ENCODE measurements around the gene MRPL20. TPM values are rescaled to one million over a fixed set of nuclear protein-coding genes. Genes with fewer than 3 reads are reported as not detected.
A peak's percentile ranks its signal among the peaks of the same experiment; 100 is the strongest.

The MRPL20 gene
- total RNA-seq, 1 experiment from 2014 or later = 110 TPM

- CTCF ChIA-PET = no interaction called here
- H3K9me3 Mint-ChIP-seq (ENCODE audit: unreplicated experiment) = no peaks in the 10 kb centered on the region
Observed at GRCh38 chr1:1358433-1359271, 48.4 kb downstream of the MRPL20 start, which contains the start of gene MXRA8. MXRA8 (minus strand) TSS chr1:1358555; CDS start chr1:1358504, 51 bp downstream.

DNA sequence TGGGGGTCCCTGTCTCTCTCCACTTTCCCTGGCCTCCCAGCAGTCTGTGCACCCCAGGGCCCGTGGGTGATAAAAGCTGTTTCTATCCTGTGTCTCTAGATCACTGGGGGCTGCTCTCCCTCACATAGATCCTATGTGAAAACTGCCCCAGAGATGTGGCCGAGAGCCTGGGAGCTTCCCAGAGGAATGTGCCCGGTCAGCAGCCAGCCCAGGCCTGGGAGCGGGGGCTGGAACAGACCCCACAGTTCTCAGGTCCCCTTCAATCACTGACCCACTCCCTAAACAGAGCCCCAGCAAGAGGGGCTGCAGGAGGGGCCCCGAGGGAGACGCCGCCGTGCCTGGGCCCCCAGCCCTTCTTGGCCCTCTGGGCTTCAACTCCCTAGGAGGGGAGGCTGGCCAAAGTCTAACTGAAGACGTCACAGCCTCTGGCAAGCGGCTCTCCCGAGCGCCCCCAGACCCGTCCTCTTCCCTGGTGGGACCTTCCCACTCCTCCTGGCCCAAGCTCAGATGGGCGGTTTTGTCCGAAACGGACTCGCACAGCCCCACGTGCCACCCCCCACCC, 49.1 kb downstream of the MRPL20 start:
- H3K4me1 Mint-ChIP-seq (ENCODE audit: low read depth, unreplicated experiment) = peaks cover 8% of the 10 kb centered on the region
- H3K4me1 ChIP-seq = peaks cover 32% of the 10 kb centered on the region

More at GRCh38 chr1:1358433-1359271, 48.4 kb downstream of the MRPL20 start, which contains the start of gene MXRA8:
- peaks cover 29% of the 10 kb centered on the region for H3K4me1 ChIP-seq
- H3K27me3 ChIP-seq (replicated peaks; ENCODE audit: control insufficient read depth, insufficient read depth, low read length) = no peaks in the 10 kb centered on the region
- no peak for DNase-seq
- peaks cover 8% of the 10 kb centered on the region for H3K4me1 Mint-ChIP-seq (ENCODE audit: low read depth, unreplicated experiment)
- no peaks in the 10 kb centered on the region for H3K9me3 ChIP-seq
- H3K36me3 Mint-ChIP-seq (ENCODE audit: insufficient read depth, unreplicated experiment) = peaks cover 19% of the 10 kb centered on the region
- H3K36me3 ChIP-seq (ENCODE audit: control insufficient read depth, insufficient read depth, low read length) = no peaks in the 10 kb centered on the region
- intact Hi-C loops (cut with micrococcal nuclease; ENCODE audit: unreplicated experiment) = no loop called here
- H3K27me3 Mint-ChIP-seq (ENCODE audit: insufficient read depth, unreplicated experiment) = no peaks in the 10 kb centered on the region
- BruUV-seq (replicated peaks) = no TSS peak
- TF ChIP-seq, protein P1, sequence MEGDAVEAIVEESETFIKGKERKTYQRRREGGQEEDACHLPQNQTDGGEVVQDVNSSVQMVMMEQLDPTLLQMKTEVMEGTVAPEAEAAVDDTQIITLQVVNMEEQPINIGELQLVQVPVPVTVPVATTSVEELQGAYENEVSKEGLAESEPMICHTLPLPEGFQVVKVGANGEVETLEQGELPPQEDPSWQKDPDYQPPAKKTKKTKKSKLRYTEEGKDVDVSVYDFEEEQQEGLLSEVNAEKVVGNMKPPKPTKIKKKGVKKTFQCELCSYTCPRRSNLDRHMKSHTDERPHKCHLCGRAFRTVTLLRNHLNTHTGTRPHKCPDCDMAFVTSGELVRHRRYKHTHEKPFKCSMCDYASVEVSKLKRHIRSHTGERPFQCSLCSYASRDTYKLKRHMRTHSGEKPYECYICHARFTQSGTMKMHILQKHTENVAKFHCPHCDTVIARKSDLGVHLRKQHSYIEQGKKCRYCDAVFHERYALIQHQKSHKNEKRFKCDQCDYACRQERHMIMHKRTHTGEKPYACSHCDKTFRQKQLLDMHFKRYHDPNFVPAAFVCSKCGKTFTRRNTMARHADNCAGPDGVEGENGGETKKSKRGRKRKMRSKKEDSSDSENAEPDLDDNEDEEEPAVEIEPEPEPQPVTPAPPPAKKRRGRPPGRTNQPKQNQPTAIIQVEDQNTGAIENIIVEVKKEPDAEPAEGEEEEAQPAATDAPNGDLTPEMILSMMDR (IDR thresholded peaks at IDR 0.05; ENCODE audit: insufficient read depth in 1 of 2, low read depth in 1 of 2, low read length in 1 of 2, severe bottlenecking in 1 of 2, unreplicated experiment in 1 of 2) = no peak
- H3K4me3 Mint-ChIP-seq (ENCODE audit: unreplicated experiment) = peak within 1 kb of the TSS; percentile 56
- POLR2A ChIA-PET = no interaction called here
- H3K4me3 ChIP-seq (ENCODE audit: low read depth, low read length) = no peak within 1 kb of the TSS
- H3K27ac Mint-ChIP-seq (ENCODE audit: unreplicated experiment) = peak within 1 kb of the TSS; percentile 30

DNA sequence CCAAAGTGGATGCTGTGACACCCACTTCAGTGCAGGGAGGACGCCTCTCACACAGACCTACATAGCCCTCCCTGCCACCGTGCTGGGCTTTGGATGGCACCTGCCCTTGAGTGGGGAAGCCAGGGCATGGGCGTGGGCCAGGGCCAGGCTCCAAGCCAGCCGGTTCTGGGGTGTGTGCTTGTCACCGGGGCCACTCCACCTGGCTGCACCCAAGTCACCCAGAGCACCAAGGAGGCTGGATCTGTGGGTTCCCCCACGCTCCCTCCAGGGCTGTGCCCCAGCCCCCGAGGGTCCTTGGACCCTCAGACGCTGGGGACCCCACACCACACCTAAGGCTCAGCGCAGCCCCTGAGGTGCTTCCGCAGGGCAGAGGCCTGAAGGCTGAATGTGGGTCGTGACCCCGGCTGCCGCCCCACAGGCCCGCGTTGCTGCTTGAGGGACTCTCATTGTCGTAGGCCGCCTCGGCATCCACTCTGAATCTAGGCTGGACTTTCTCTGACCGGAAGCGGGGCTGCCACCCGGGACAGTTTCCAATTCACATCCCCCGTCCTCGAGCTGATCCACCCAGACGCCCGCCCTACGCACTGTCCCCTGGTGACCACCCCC, 50.2 kb downstream of the MRPL20 start:
- peaks cover 8% of the 10 kb centered on the region for H3K4me1 Mint-ChIP-seq (ENCODE audit: low read depth, unreplicated experiment)
- no peak for DNase-seq
- H3K27ac Mint-ChIP-seq (ENCODE audit: unreplicated experiment) = no peak overlapping the region
- no peaks in the 10 kb centered on the region for H3K27me3 Mint-ChIP-seq (ENCODE audit: insufficient read depth, unreplicated experiment)
- Histone ChIP-seq H3K4me1 (peaks cover 32% of the 10 kb centered on the region), H3K27me3 (replicated peaks; ENCODE audit: control insufficient read depth, insufficient read depth, low read length) (no peaks in the 10 kb centered on the region), H3K4me3 (ENCODE audit: low read depth, low read length) (no peak overlapping the region), H3K36me3 (ENCODE audit: control insufficient read depth, insufficient read depth, low read length) (no peaks in the 10 kb centered on the region), H3K9me3 (no peaks in the 10 kb centered on the region)
- ChIA-PET POLR2A (interaction anchor here (0.6 kb wide), 1 partner anchor 18 kb away, joined by 4 read pairs; the partner anchor contains the start of gene AURKAIP1), CTCF (no interaction called here)
- H3K4me3 Mint-ChIP-seq (ENCODE audit: unreplicated experiment) = no peak overlapping the region
- H3K9me3 Mint-ChIP-seq (ENCODE audit: unreplicated experiment) = no peaks in the 10 kb centered on the region
- intact Hi-C loops (cut with micrococcal nuclease; ENCODE audit: unreplicated experiment) = no loop called here
- peaks cover 27% of the 10 kb centered on the region for H3K36me3 Mint-ChIP-seq (ENCODE audit: insufficient read depth, unreplicated experiment)
- TF ChIP-seq, protein P1 (IDR thresholded peaks at IDR 0.05; ENCODE audit: insufficient read depth in 1 of 2, low read depth in 1 of 2, low read length in 1 of 2, severe bottlenecking in 1 of 2, unreplicated experiment in 1 of 2) = no peak
- BruUV-seq (replicated peaks) = no TSS peak

More for the DNA sequence above, 49.1 kb downstream of the MRPL20 start:
- peak overlapping the region; percentile 56 for H3K4me3 Mint-ChIP-seq (ENCODE audit: unreplicated experiment)
- no peak for DNase-seq
- Histone ChIP-seq H3K4me3 (ENCODE audit: low read depth, low read length) (no peak overlapping the region), H3K9me3 (no peaks in the 10 kb centered on the region), H3K36me3 (ENCODE audit: control insufficient read depth, insufficient read depth, low read length) (no peaks in the 10 kb centered on the region), H3K27me3 (replicated peaks; ENCODE audit: control insufficient read depth, insufficient read depth, low read length) (no peaks in the 10 kb centered on the region)
- intact Hi-C loops (cut with micrococcal nuclease; ENCODE audit: unreplicated experiment) = no loop called here
- TF ChIP-seq, protein P1 (IDR thresholded peaks at IDR 0.05; ENCODE audit: insufficient read depth in 1 of 2, low read depth in 1 of 2, low read length in 1 of 2, severe bottlenecking in 1 of 2, unreplicated experiment in 1 of 2) = no peak
- CTCF ChIA-PET = no interaction called here
- no TSS peak for BruUV-seq (replicated peaks)
- POLR2A ChIA-PET = no interaction called here
- H3K9me3 Mint-ChIP-seq (ENCODE audit: unreplicated experiment) = no peaks in the 10 kb centered on the region
- H3K36me3 Mint-ChIP-seq (ENCODE audit: insufficient read depth, unreplicated experiment) = peaks cover 19% of the 10 kb centered on the region
- no peaks in the 10 kb centered on the region for H3K27me3 Mint-ChIP-seq (ENCODE audit: insufficient read depth, unreplicated experiment)
- no peak overlapping the region for H3K27ac Mint-ChIP-seq (ENCODE audit: unreplicated experiment)
